Measurements from ENCODE around the gene PGRMC2.
"Not testable (repeated sequence)": the region's sequence is repeated elsewhere in the genome, so short reads cannot be mapped to it uniquely, and the experiment has no call there.

PGRMC2 gene

GRCh38 chr4:128298146-128298758 is 10.6 kb upstream of the PGRMC2 start:
- no peak for DNase-seq

- no peak for DNase-seq
These were observed 7.6 kb upstream of the PGRMC2 start for GRCh38 chr4:128295255-128295654.

GRCh38 chr4:128294464-128294863 is 6.9 kb upstream of the PGRMC2 start:
- no peak for DNase-seq

GRCh38 chr4:128292349-128292748 is 4.7 kb upstream of the PGRMC2 start:
- no peak for DNase-seq

GRCh38 chr4:128291096-128291495 is 3.5 kb upstream of the PGRMC2 start:
- DNase-seq: no peak

GRCh38 chr4:128290526-128290925 is 2.9 kb upstream of the PGRMC2 start:
- DNase-seq: no peak

GRCh38 chr4:128289523-128290158 is 2.0 kb upstream of the PGRMC2 start:
- no peak for DNase-seq

- DNase-seq: no peak
These were observed 1.1 kb upstream of the PGRMC2 start for GRCh38 chr4:128288689-128289106.

DNA sequence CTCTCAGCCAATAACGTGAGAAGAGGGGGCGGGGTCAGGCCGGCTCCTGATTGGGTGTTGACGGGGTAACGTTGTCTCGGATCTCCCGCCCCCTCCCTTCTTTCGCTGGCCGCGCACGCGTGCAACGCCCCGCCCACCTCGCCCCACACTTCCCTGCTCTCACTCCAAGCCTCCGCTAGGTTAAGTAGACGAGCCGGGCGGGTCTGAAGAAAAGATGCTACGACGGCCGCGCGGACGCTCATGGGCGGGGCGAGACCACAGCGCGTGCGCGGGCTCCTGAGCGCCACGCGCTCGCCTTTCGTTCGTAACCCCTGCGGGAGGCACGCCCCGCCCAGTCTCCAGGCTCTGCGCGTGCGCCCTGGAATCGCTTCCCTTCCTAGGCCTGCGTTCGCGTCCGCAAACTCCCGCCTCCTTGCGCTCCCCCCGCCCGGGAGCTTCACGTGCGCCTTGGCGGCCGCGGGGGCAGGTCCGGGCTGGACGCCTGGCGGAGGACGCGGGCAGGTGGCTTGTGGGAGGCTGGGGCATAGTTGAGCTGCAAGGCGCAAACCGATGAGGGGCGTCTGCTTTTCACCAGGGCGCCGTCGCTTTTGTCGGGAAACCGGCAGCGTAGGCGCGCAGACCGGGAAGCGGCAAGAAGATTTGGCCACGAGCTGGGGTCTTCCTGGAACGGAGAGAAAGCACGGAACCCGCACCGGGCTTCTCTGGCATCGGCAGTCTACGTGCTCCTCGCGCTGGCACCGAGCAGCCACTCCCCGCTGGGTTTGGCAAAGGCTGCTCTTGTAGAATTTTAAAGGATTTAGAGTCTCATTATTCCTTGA is 467 bp upstream of the PGRMC2 start:
- peak; percentile 100 for DNase-seq

DNA sequence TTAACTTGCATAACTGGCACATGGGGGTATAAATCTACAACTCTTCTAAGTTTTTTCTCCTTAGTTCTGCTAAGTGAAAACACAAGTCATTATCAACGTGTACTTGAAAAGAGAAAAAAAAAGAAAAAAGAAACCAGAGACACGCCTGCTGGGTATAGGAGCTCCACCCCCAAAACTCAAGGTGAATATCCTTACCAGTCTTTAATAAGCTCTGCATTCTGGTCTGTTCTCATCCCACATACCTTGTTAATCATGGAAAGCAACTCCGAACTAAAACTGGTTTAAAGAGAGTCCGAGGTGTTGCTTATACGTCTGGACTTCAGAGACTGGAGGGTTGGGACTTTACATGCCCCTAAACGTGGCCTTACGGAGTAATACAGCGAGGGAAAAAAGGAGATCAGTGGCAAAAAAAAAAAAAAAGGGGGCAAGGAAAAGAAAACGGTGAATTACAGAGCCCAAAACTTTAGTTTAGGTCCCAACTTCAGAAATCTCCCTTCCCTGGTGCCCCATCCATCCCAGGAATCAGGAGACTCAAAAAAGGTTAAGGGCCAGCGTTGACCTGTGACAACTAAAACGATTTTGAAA is 1.0 kb downstream of the PGRMC2 start:
- no peak for DNase-seq

- no peak for DNase-seq
These were observed 2.3 kb downstream of the PGRMC2 start for GRCh38 chr4:128285085-128285997.

DNA sequence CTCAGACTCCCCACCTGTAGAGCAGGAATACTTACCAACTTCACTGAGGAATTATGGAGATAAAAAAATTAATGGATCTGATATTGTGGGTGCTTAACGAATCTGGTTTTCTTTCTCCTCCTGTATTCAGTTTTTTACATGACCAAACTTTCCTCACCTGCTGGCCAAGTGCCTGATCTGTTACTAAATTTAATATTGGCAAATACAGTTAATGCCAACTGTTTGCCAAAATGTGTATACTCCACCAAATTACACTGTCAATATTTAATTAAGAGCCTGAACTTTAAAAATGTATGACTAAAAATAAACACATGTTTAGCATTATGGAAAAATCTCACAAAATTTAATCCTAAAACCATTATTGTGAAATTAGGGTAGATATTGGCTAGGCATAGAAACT is 3.3 kb downstream of the PGRMC2 start:
- DNase-seq: no peak

- no peak for DNase-seq
These were observed 4.5 kb downstream of the PGRMC2 start for GRCh38 chr4:128283071-128283470.

DNA sequence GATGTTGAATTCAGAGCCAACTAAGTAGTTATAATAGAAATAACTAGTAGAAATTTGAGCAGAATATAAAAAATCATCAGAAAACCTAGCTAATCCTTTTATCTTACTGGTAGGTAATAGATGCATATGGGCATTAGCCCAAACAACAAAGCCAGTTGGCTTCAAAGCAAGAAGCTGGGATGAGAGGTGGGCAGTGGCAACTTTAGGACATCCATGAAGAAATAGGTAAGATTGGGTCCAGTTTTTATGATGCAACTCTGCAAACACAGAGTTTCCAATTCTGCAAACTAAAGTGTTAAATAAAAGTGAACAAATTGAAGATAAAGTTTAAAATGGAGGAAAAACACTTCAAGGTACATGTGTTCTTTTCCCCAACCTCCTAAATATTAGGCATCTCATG is 5.1 kb downstream of the PGRMC2 start:
- DNase-seq: no peak

DNA sequence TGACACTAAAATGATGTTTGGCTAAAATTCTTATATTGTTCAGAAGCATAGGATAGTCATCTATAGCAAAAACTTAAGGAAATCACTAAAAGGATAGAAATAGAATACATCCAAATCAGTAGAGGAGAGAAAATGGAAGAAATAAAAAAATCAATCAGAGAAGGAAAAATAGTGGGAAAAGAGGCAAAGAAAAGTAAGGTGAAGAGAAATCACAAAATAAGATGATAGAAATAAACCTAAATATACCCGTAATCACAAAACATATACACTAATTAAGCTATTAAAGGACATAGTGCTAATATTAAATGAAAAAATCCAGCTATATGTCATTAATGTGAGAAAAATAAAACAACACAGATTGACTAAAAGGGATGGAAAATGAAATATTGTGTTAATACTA is 6.3 kb downstream of the PGRMC2 start:
- no peak for DNase-seq

DNA sequence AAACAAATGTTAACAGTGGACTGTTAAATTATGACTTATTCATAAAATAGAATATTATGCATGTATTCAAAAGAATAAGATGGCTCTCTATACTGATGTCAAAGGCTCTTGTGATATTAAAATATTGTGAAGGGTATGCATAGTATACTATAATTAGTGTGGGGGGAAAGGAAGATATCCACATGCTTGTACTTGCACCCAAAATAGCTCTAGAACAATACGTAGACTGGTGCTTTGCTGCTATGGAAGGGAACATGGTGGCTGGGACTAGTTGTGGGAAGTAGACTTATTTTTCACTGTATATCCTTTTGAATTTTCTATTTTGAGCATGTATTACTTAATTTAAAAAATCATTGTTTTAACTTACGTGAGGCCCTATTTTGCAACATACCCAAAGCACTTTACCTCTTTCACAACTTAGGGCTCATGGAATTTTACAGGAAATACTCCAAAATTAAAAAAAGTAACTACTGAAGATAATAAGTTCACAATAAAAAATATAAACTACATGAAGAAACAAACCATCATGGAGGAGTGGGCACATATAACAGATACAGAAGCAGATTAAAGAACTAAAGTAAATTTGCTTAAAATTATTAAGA is 7.9 kb downstream of the PGRMC2 start:
- no peak for DNase-seq

GRCh38 chr4:128277856-128278255 is 9.8 kb downstream of the PGRMC2 start:
- no peak for DNase-seq

GRCh38 chr4:128275346-128275745 is 12.3 kb downstream of the PGRMC2 start:
- no peak for DNase-seq

GRCh38 chr4:128271551-128271950 is 16.1 kb downstream of the PGRMC2 start:
- no peak for DNase-seq

DNA sequence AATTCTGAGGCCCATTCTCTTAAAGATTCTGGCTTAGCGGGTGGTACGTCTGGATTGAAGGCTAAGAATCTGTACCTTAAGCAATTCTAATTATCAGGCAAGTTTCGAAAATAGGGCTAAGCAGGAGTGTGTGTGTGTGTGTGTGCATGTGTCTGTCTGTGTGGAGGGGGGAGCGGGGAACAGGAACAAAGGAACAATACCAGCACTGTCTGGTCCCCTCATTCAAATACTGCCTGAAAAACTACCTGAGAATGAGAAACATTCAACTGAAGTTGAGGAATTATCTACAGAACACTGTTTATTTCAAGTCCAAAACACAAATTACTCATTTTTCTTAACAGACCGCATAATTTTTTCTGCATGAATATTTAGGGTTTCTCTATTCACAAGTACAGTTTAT is 18.6 kb downstream of the PGRMC2 start:
- no peak for DNase-seq

DNA sequence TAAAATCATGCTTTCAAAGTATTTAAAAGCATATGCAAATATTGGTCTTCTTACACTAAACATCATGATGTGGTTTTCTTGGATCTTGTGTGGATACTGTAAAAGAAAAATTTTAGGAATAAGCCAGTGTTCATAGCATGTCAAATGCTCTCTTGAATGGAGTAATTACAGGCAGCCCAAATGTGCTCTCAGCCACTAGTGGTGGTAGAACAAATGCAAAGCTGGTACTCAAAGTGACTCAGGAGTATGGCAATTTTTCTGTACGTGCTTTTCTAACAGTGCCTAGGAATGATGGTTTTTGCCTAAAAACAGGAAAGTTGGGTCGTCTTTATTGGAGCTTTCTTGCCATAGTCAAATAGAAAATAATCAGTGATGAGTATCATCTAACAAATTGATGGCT is 19.9 kb downstream of the PGRMC2 start:
- no peak for DNase-seq

GRCh38 chr4:128267171-128267570 is 20.4 kb downstream of the PGRMC2 start:
- not testable (repeated sequence) for DNase-seq

Data from left hindlimb (tissue), 1 donor.